OCI-LY1 (cell line): ENCODE measurements around the gene CPT1B.

Experiments
- EZH2 ChIP-seq: fragments of 200-600 bp; sonication (generic), shearing (Covaris generic); IDR thresholded peaks from 2 replicates; pipeline ENCODE4 v1.8.0; 2017; ENCODE audit warnings: borderline replicate concordance, mixed run types, mild to moderate bottlenecking, antibody characterized with exemption, low read length, moderate library complexity, mixed read lengths
- TF ChIP-seq, protein P1 (sequence below): fragments of 200-600 bp; sonication (generic), shearing (Covaris generic); IDR thresholded peaks from 2 replicates; pipeline ENCODE4 v1.5.1; 2017; ENCODE audit warnings: mild to moderate bottlenecking, antibody characterized with exemption, low read length, moderate library complexity, mixed read lengths

DNA sequence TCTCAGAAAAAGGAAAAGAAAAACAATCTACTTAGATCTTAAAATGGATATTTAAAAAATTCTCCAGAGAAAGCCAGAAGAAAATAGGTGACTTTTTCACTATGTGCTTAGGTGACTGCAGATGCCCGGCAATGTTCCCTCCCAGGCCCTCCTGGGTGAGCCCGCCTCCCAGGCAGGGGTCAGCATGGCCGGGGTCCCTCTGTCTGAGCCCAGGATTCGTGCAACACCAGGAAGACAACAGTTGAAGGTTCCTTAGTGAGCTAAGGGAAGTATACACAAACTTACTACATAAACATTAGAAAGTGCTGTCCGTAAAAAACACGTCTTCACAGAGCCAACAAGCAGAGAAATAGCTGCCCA is 33.9 kb upstream of the CPT1B start:
- TF ChIP-seq, protein P1, sequence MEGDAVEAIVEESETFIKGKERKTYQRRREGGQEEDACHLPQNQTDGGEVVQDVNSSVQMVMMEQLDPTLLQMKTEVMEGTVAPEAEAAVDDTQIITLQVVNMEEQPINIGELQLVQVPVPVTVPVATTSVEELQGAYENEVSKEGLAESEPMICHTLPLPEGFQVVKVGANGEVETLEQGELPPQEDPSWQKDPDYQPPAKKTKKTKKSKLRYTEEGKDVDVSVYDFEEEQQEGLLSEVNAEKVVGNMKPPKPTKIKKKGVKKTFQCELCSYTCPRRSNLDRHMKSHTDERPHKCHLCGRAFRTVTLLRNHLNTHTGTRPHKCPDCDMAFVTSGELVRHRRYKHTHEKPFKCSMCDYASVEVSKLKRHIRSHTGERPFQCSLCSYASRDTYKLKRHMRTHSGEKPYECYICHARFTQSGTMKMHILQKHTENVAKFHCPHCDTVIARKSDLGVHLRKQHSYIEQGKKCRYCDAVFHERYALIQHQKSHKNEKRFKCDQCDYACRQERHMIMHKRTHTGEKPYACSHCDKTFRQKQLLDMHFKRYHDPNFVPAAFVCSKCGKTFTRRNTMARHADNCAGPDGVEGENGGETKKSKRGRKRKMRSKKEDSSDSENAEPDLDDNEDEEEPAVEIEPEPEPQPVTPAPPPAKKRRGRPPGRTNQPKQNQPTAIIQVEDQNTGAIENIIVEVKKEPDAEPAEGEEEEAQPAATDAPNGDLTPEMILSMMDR: no peak
- no peak for TF ChIP-seq EZH2
